Endothelial cell of umbilical vein (primary cell): ENCODE results near the gene WDHD1. TPM values are rescaled to one million over a fixed set of nuclear protein-coding genes. Genes with fewer than 3 reads are reported as not detected.

Experiments used
- BruUV-seq: library from RNA; stranded (reverse); fragments of 400-500 nt; replicated peaks from 2 replicates; lab custom pipeline; 2021; lab: Mats Ljungman, UMichigan
- CTCF ChIA-PET: fragments of 300-600, 350-600 bp; sonication (Branson Sonifier 250); formaldehyde crosslinking; loops from one replicate; lab custom pipeline; 2021; ENCODE audit warnings: antibody characterized with exemption, inconsistent platforms; lab: Charles Lee
- POLR2A ChIA-PET: fragments of 300-600, 350-600 bp; sonication (Branson Sonifier 250); formaldehyde crosslinking; loops from one replicate; lab custom pipeline; 2021; ENCODE audit warnings: antibody characterized with exemption, inconsistent platforms; lab: Charles Lee
- DNase-seq: peaks from one replicate; pipeline ENCODE4 v3.0.0-alpha.2; 2011; ENCODE audit warnings: low read depth, low spot score
- FAIRE-seq: peaks from 2 replicates; lab custom pipeline; 2011; peaks lifted over from hg19 to GRCh38; lab: Jason Lieb, UNC
- H2AFZ ChIP-seq: 2 replicates; pipeline ENCODE4 v1.6.0; 2012; ENCODE audit warnings: low read depth, low read length, control low read depth, inconsistent platforms
- H3K27ac ChIP-seq: 2 replicates; pipeline ENCODE4 v1.5.1; 2011; ENCODE audit warnings: low read depth, mild to moderate bottlenecking, control low read depth, low read length, moderate library complexity; ENCODE audit not compliant: insufficient read depth
- H3K27me3 ChIP-seq, 2 experiments: 2 replicates each; pipeline versions ENCODE4 v1.6.0 to v1.6.1; 2011; ENCODE audit warnings: low read length in 2 of 2, mixed read lengths in 1 of 2; ENCODE audit not compliant: control insufficient read depth in 2 of 2, insufficient read depth in 2 of 2
- H3K36me3 ChIP-seq, 2 experiments: 2 replicates in 1 of 2; 3 replicates in 1 of 2; pipeline ENCODE4 v1.5.1; 2011; ENCODE audit warnings: low read length in 2 of 2, mild to moderate bottlenecking in 1 of 2, moderate library complexity in 1 of 2; ENCODE audit not compliant: control insufficient read depth in 2 of 2, insufficient read depth in 2 of 2; ENCODE audit errors: extremely low read depth in 1 of 2
- H3K4me1 ChIP-seq: 3 replicates; pipeline ENCODE4 v1.5.1; 2011; ENCODE audit warnings: mild to moderate bottlenecking, low read length; ENCODE audit not compliant: control insufficient read depth, insufficient read depth; ENCODE audit errors: extremely low read depth
- H3K4me2 ChIP-seq: 2 replicates; pipeline ENCODE4 v1.6.1; 2011; ENCODE audit warnings: low read length, control low read depth, mixed read lengths; ENCODE audit not compliant: insufficient read depth
- H3K4me3 ChIP-seq, 3 experiments: fragments of 200-600 bp in 1 of 3; sonication (generic), shearing (Covaris generic) in 1 of 3; replicated peaks in 1 of 3; 2 replicates each; pipeline ENCODE4 v1.5.1; 2011 to 2016; ENCODE audit warnings: control low read depth in 3 of 3, low read length in 3 of 3, mild to moderate bottlenecking in 2 of 3, inconsistent platforms in 1 of 3, low read depth in 1 of 3, moderate library complexity in 1 of 3; ENCODE audit not compliant: insufficient read depth in 1 of 3
- H3K79me2 ChIP-seq: 2 replicates; pipeline ENCODE4 v1.6.0; 2012; ENCODE audit warnings: low read length, inconsistent platforms; ENCODE audit not compliant: control insufficient read depth, insufficient read depth
- H3K9ac ChIP-seq: replicated peaks from 2 replicates; pipeline ENCODE3; 2011; ENCODE audit warnings: low read length, control low read depth; ENCODE audit not compliant: insufficient read depth; ENCODE audit errors: extremely low read depth
- H3K9me1 ChIP-seq: replicated peaks from 3 replicates; pipeline ENCODE4 v1.6.0; 2011; ENCODE audit warnings: mild to moderate bottlenecking, low read length; ENCODE audit not compliant: control insufficient read depth, insufficient read depth; ENCODE audit errors: extremely low read depth
- H3K9me3 ChIP-seq: replicated peaks from 2 replicates; pipeline ENCODE4 v1.5.1; 2012; ENCODE audit warnings: low read length, inconsistent platforms; ENCODE audit not compliant: control insufficient read depth, insufficient read depth
- H4K20me1 ChIP-seq: replicated peaks from 2 replicates; pipeline ENCODE3; 2011; ENCODE audit warnings: mild to moderate bottlenecking, low read length; ENCODE audit not compliant: control insufficient read depth, insufficient read depth; ENCODE audit errors: extremely low read depth
- CTCF ChIP-seq, 2 donors: IDR thresholded peaks; 1 replicate in 1 of 2; 2 replicates in 1 of 2; pipeline ENCODE4 v1.5.1; 2011; ENCODE audit warnings: low read length in 2 of 2, mild to moderate bottlenecking in 2 of 2, moderate library complexity in 2 of 2, control low read depth in 1 of 2, inconsistent platforms in 1 of 2, low read depth in 1 of 2; ENCODE audit not compliant: insufficient read depth in 1 of 2; ENCODE audit errors: extremely low read depth in 1 of 2
- EZH2 ChIP-seq: IDR thresholded peaks from 2 replicates; pipeline ENCODE4 v1.6.1; 2012; ENCODE audit warnings: borderline replicate concordance, low read depth, mild to moderate bottlenecking, moderate library complexity, low read length, inconsistent platforms; ENCODE audit not compliant: severe bottlenecking
- FOS ChIP-seq: IDR thresholded peaks from 2 replicates; pipeline ENCODE4 v1.6.1; 2011; ENCODE audit warnings: mild to moderate bottlenecking, low read length, moderate library complexity, borderline replicate concordance; ENCODE audit not compliant: insufficient read depth
- GATA2 ChIP-seq: IDR thresholded peaks from 2 replicates; pipeline ENCODE4 v1.7.0; 2011; ENCODE audit warnings: low read depth, mild to moderate bottlenecking, moderate library complexity, mixed read lengths, low read length; ENCODE audit not compliant: insufficient read length, insufficient read depth
- JUN ChIP-seq: IDR thresholded peaks from 2 replicates; pipeline ENCODE4 v1.6.1; 2011; ENCODE audit warnings: borderline replicate concordance, low read depth; ENCODE audit not compliant: insufficient read length, insufficient read depth
- MAX ChIP-seq: IDR thresholded peaks from 2 replicates; pipeline ENCODE4 v1.6.1; 2011; ENCODE audit not compliant: insufficient read depth, insufficient read length
- MYC ChIP-seq: IDR thresholded peaks from one replicate; pipeline ENCODE4 v1.6.1; 2011; ENCODE audit warnings: mild to moderate bottlenecking, low read depth, low read length
- POLR2A ChIP-seq: IDR thresholded peaks from 2 replicates; pipeline ENCODE4 v1.6.1; 2012; ENCODE audit warnings: low read depth, mild to moderate bottlenecking, control low read depth, low read length
- POLR2AphosphoS5 ChIP-seq: IDR thresholded peaks from 2 replicates; pipeline ENCODE4 v1.6.1; 2012; ENCODE audit warnings: low read depth, mild to moderate bottlenecking, control low read depth, low read length, moderate library complexity; ENCODE audit not compliant: insufficient read depth
- dilution Hi-C: fragments of 300-500 bp; cut with MboI; formaldehyde crosslinking; loops from one replicate; pipeline ENCODE4 v1.15.0; 2019; ENCODE audit warnings: low sequenced_read_pairs; ENCODE audit not compliant: extremely low pct_ligation_motif_present
- intact Hi-C: fragments of 100-400 bp; cut with micrococcal nuclease; formaldehyde crosslinking; loops from one replicate; pipeline ENCODE4 v1.10.0; 2022
- polyA plus RNA-seq, 4 experiments: library from polyadenylated mRNA; depleted of rRNA in 3 of 4; stranded (reverse) in 3 of 4; unstranded in 1 of 4; fragments of >200 nt; gene quantifications; 2 replicates each; pipeline versions ENCODE4 v1.2.1 to v1.2.3, GENCODE V29; 2011 to 2012; ENCODE audit warnings: missing spikeins in 1 of 4
- total RNA-seq: library from RNA; stranded (reverse); gene quantifications from 2 replicates; pipeline ENCODE4 v1.2.3, GENCODE V29; 2021

WDHD1 gene
- total and polyA plus RNA-seq, 2 donors (not counting 3 experiments of a cell fraction or from before 2014, with no cell fraction given): 3.1 to 22.5 TPM

GRCh38 chr14:55048900-55049436 is 22.1 kb upstream of the WDHD1 start:
- Histone ChIP-seq H3K9me3 (no peaks in the 10 kb centered on the region), H3K4me2 (no peak overlapping the region), H3K9ac (no peak overlapping the region), H3K79me2 (peaks cover 22% of the 10 kb centered on the region), H2AFZ (no peak overlapping the region), H3K36me3 (peaks cover 1 to 4% of the 10 kb centered on the region in 2 experiments), H3K27me3 (no peaks in the 10 kb centered on the region), H3K27ac (no peak overlapping the region), H4K20me1 (no peaks in the 10 kb centered on the region), H3K9me1 (no peaks in the 10 kb centered on the region), H3K4me3 (no peak overlapping the region), H3K4me1 (peaks cover 17% of the 10 kb centered on the region)
- dilution Hi-C loops: no loop called here
- TF ChIP-seq GATA2 (no peak), EZH2 (no peak), POLR2A (no peak), JUN (no peak), MAX (no peak), MYC (no peak), FOS (no peak), CTCF (IDR thresholded peaks at IDR 0.05; ENCODE audit: extremely low read depth in 1 of 2, insufficient read depth in 1 of 2, low read depth in 1 of 2, low read length in 2 of 2) (no peak), POLR2AphosphoS5 (no peak)
- DNase-seq (no peak), FAIRE-seq (no peak)
- no TSS peak for BruUV-seq
- intact Hi-C loops: no loop called here
- ChIA-PET POLR2A (no interaction called here), CTCF (no interaction called here)
